H9 (cell line): ENCODE measurements around the gene AKAP14. TPM values are rescaled to one million over a fixed set of nuclear protein-coding genes. Genes with fewer than 3 reads are reported as not detected.

Experiments
- DNase-seq: peaks from one replicate; pipeline ENCODE4 v3.0.0-alpha.2; 2017
- H2AFZ ChIP-seq: one replicate; pipeline ENCODE4 v1.6.1; 2013; ENCODE audit warnings: mild to moderate bottlenecking, low read length, control low read depth, moderate library complexity
- H2AK5ac ChIP-seq: 2 replicates; pipeline ENCODE4 v1.6.1; 2013; ENCODE audit warnings: low read length, control low read depth, mixed read lengths; ENCODE audit not compliant: insufficient read length
- H2BK120ac ChIP-seq: one replicate; pipeline ENCODE4 v1.6.1; 2013; ENCODE audit warnings: low read depth, mild to moderate bottlenecking, low read length, control low read depth, inconsistent platforms; ENCODE audit not compliant: poor library complexity, severe bottlenecking
- H2BK12ac ChIP-seq: 2 replicates; pipeline ENCODE4 v1.6.1; 2013; ENCODE audit warnings: low read length, control low read depth, mixed read lengths, low read depth; ENCODE audit not compliant: insufficient read length
- H2BK15ac ChIP-seq: 2 replicates; pipeline ENCODE4 v1.6.1; 2013; ENCODE audit warnings: low read depth, low read length, control low read depth
- H2BK20ac ChIP-seq: one replicate; pipeline ENCODE4 v1.6.1; 2013; ENCODE audit warnings: low read depth, mild to moderate bottlenecking, low read length, control low read depth, inconsistent platforms; ENCODE audit not compliant: poor library complexity, severe bottlenecking
- H2BK5ac ChIP-seq: 2 replicates; pipeline ENCODE4 v1.6.1; 2013; ENCODE audit warnings: low read length, control low read depth, mixed read lengths; ENCODE audit not compliant: insufficient read length
- H3K14ac ChIP-seq: 2 replicates; pipeline ENCODE4 v1.6.1; 2013; ENCODE audit warnings: low read length, control low read depth; ENCODE audit not compliant: insufficient read depth
- H3K18ac ChIP-seq: 2 replicates; pipeline ENCODE4 v1.6.1; 2013; ENCODE audit warnings: low read depth, mild to moderate bottlenecking, mixed read lengths, low read length, control low read depth; ENCODE audit not compliant: insufficient read length
- H3K23ac ChIP-seq: 2 replicates; pipeline ENCODE4 v1.6.1; 2013; ENCODE audit warnings: low read length, control low read depth, mixed read lengths, low read depth; ENCODE audit not compliant: insufficient read length
- H3K23me2 ChIP-seq: 2 replicates; pipeline ENCODE4 v1.6.1; 2013; ENCODE audit warnings: low read depth, mild to moderate bottlenecking, mixed read lengths, low read length, control low read depth; ENCODE audit not compliant: insufficient read length, poor library complexity, severe bottlenecking
- H3K27ac ChIP-seq: 2 replicates; pipeline ENCODE4 v1.5.1; 2013; ENCODE audit warnings: low read length, control low read depth, mixed read lengths, low read depth; ENCODE audit not compliant: insufficient read length
- H3K27me3 ChIP-seq: 2 replicates; pipeline ENCODE4 v1.6.1; 2013; ENCODE audit warnings: low read length, control low read depth, inconsistent platforms; ENCODE audit not compliant: insufficient read depth
- H3K4ac ChIP-seq: 2 replicates; pipeline ENCODE4 v1.6.1; 2013; ENCODE audit warnings: low read depth, mild to moderate bottlenecking, control low read depth, inconsistent platforms, low read length, moderate library complexity
- H3K4me1 ChIP-seq: 2 replicates; pipeline ENCODE4 v1.6.1; 2013; ENCODE audit warnings: low read length, control low read depth, inconsistent platforms; ENCODE audit not compliant: insufficient read depth
- H3K4me2 ChIP-seq: 2 replicates; pipeline ENCODE4 v1.6.1; 2013; ENCODE audit warnings: low read length, control low read depth, mixed read lengths; ENCODE audit not compliant: insufficient read length, insufficient read depth
- H3K56ac ChIP-seq: 2 replicates; pipeline ENCODE4 v1.6.1; 2013; ENCODE audit warnings: low read depth, mild to moderate bottlenecking, mixed read lengths, low read length, control low read depth; ENCODE audit not compliant: insufficient read length
- H3K79me1 ChIP-seq: 2 replicates; pipeline ENCODE4 v1.6.1; 2013; ENCODE audit warnings: low read depth, mild to moderate bottlenecking, moderate library complexity, low read length, control low read depth, inconsistent platforms; ENCODE audit not compliant: insufficient read depth, poor library complexity, severe bottlenecking
- H3K79me2 ChIP-seq: 2 replicates; pipeline ENCODE4 v1.6.1; 2013; ENCODE audit warnings: low read length, control low read depth, inconsistent platforms; ENCODE audit not compliant: insufficient read depth
- H3K9ac ChIP-seq: 2 replicates; pipeline ENCODE4 v1.6.1; 2013; ENCODE audit warnings: low read length, control low read depth, mixed read lengths; ENCODE audit not compliant: insufficient read length; ENCODE audit errors: extremely low read depth
- H3K9me3 ChIP-seq: one replicate; pipeline ENCODE4 v1.6.1; 2013; ENCODE audit warnings: low read depth, low read length, inconsistent platforms; ENCODE audit not compliant: control insufficient read depth
- H3T11ph ChIP-seq: one replicate; pipeline ENCODE4 v1.6.1; 2013; ENCODE audit warnings: mild to moderate bottlenecking, low read length, control low read depth, inconsistent platforms
- H4K20me1 ChIP-seq: one replicate; pipeline ENCODE4 v1.6.1; 2013; ENCODE audit not compliant: control insufficient read depth, insufficient read length, insufficient read depth
- H4K5ac ChIP-seq: 2 replicates; pipeline ENCODE4 v1.6.1; 2013; ENCODE audit warnings: low read depth, mild to moderate bottlenecking, mixed read lengths, low read length, control low read depth; ENCODE audit not compliant: insufficient read length
- H4K8ac ChIP-seq: replicated peaks from 2 replicates; pipeline ENCODE4 v1.6.1; 2013; ENCODE audit warnings: low read length, control low read depth, mixed read lengths, low read depth; ENCODE audit not compliant: insufficient read length
- H4K91ac ChIP-seq: 2 replicates; pipeline ENCODE4 v1.6.1; 2013; ENCODE audit warnings: low read depth, mild to moderate bottlenecking, moderate library complexity, mixed read lengths, low read length, control low read depth; ENCODE audit not compliant: insufficient read length
- H3K27ac Mint-ChIP-seq, 3 experiments: 2 replicates in 2 of 3; 3 replicates in 1 of 3; pipeline ENCODE4 v1.8.0; 2020 to 2021; ENCODE audit warnings: mixed read lengths in 3 of 3, mild to moderate bottlenecking in 1 of 3, moderate library complexity in 1 of 3
- H3K27me3 Mint-ChIP-seq: 2 replicates; pipeline ENCODE4 v1.8.0; 2021; ENCODE audit warnings: low read depth, mild to moderate bottlenecking, moderate library complexity, mixed read lengths
- H3K36me3 Mint-ChIP-seq, 3 experiments: 2 replicates in 2 of 3; 3 replicates in 1 of 3; pipeline ENCODE4 v1.8.0; 2020 to 2021; ENCODE audit warnings: low read depth in 3 of 3, mixed read lengths in 3 of 3; ENCODE audit not compliant: insufficient read depth in 1 of 3
- H3K4me1 Mint-ChIP-seq, 2 experiments: 2 replicates each; pipeline ENCODE4 v1.8.0; 2020; ENCODE audit warnings: mixed read lengths in 2 of 2
- H3K4me3 Mint-ChIP-seq, 2 experiments: 2 replicates in 1 of 2; 3 replicates in 1 of 2; pipeline ENCODE4 v1.8.0; 2020 to 2021; ENCODE audit warnings: mild to moderate bottlenecking in 2 of 2, mixed read lengths in 2 of 2, moderate library complexity in 1 of 2
- H3K9me3 Mint-ChIP-seq, 2 experiments: 2 replicates in 1 of 2; 3 replicates in 1 of 2; pipeline ENCODE4 v1.8.0; 2020; ENCODE audit warnings: mild to moderate bottlenecking in 2 of 2, mixed read lengths in 2 of 2, moderate library complexity in 1 of 2
- CTCF ChIP-seq: fragments of 200-600 bp; sonication (generic); conservative IDR thresholded peaks from 3 replicates; pipeline ENCODE4 v1.8.0; 2021; ENCODE audit warnings: antibody characterized with exemption, mild to moderate bottlenecking
- whole genome bisulfite sequencing: extraction: QIAGEN DNeasy Blood & Tissue Kit; methylation state at CpG from one replicate; pipeline ENCODE4 v1.1.7; 2013; ENCODE audit warnings: missing lambda C conversion rate, low lambda C conversion rate, mixed read lengths; ENCODE audit not compliant: insufficient read length; ENCODE audit errors: extremely low coverage; 5-methylcytosine and 5-hydroxymethylcytosine counted together
- total RNA-seq: library from RNA; stranded (reverse); gene quantifications from 2 replicates; pipeline ENCODE4 v1.2.1, GENCODE V29; 2021

The AKAP14 gene
- total RNA-seq, 1 experiment from 2014 or later, result not detected

GRCh38 chrX:119948381-119948780 lies 52.7 kb downstream of the AKAP14 start:
- H2BK12ac ChIP-seq, result no peak overlapping the region
- no peaks in the 10 kb centered on the region for H3K79me2 ChIP-seq
- H4K5ac ChIP-seq, result no peak overlapping the region
- Mint-ChIP-seq H3K9me3 (peaks cover 50 to 61% of the 10 kb centered on the region in 2 experiments), H3K36me3 (peaks cover 0 to 2% (median 0%) of the 10 kb centered on the region in 3 experiments; a peak in 2 of 7 replicates), H3K4me1 (0 out of 4 replicates have a peak, but pooled peaks cover 0 to 2% of the 10 kb centered on the region in 2 experiments), H3K27me3 (no peaks in the 10 kb centered on the region), H3K27ac (no peak overlapping the region), H3K4me3 (no peak overlapping the region)
- no peaks in the 10 kb centered on the region for H3K23me2 ChIP-seq
- no peaks in the 10 kb centered on the region for H4K20me1 ChIP-seq
- H3K23ac ChIP-seq, result no peak overlapping the region
- no peak overlapping the region for H3K14ac ChIP-seq
- H2AK5ac ChIP-seq, result no peak overlapping the region
- H4K8ac ChIP-seq, result no peak overlapping the region
- no peak overlapping the region for H3K4me2 ChIP-seq
- TF ChIP-seq CTCF, result peak; percentile 47; the same call in 2 of the 3 replicates
- H3T11ph ChIP-seq, result no peak overlapping the region
- H2BK20ac ChIP-seq, result no peak overlapping the region
- no peak overlapping the region for H2BK120ac ChIP-seq
- no peak overlapping the region for H2BK15ac ChIP-seq
- H3K4ac ChIP-seq, result no peak overlapping the region
- H3K18ac ChIP-seq, result no peak overlapping the region
- WGBS, result no CpG with 5 or more reads among the region's 5 CpGs
- H3K79me1 ChIP-seq, result no peaks in the 10 kb centered on the region
- no peak overlapping the region for H4K91ac ChIP-seq
- H3K9ac ChIP-seq, result no peak overlapping the region
- no peaks in the 10 kb centered on the region for H3K27me3 ChIP-seq
- DNase-seq, result no peak
- H3K27ac ChIP-seq, result no peak overlapping the region
- H3K4me1 ChIP-seq, result no peaks in the 10 kb centered on the region
- H3K56ac ChIP-seq, result no peak overlapping the region
- H3K9me3 ChIP-seq, result peaks cover 14% of the 10 kb centered on the region
- no peak overlapping the region for H2BK5ac ChIP-seq
- no peak overlapping the region for H2AFZ ChIP-seq
